Measurements from ENCODE around the gene CCND1. TPM values are rescaled to one million over a fixed set of nuclear protein-coding genes. Genes with fewer than 3 reads are reported as not detected.

The CCND1 gene
- total and polyA plus RNA-seq, 10 of the 15 experiments (the other 5 are each of a cell fraction or from before 2014, with no cell fraction given): 0.09 to 6.6 (median 0.59) TPM; not detected in 2

GRCh38 chr11:69686452-69686851 lies 45.5 kb downstream of the CCND1 start:
- no peaks in the 10 kb centered on the region for H3K36me3 ChIP-seq (ENCODE audit: control insufficient read depth in 2 of 2, insufficient read depth in 2 of 2, low read length in 1 of 2)
- RAD21 ChIA-PET (ENCODE audit: unreplicated experiment): no interaction called here
- SMC1A ChIA-PET (ENCODE audit: uncharacterized antibody, unreplicated experiment): no interaction called here
- CTCF ChIA-PET: interaction anchor here (0.6 to 1.6 kb wide), 3 partner anchors 29 to 223 kb away, joined by 3 read pairs; no protein-coding TSS in a partner anchor
- no peaks in the 10 kb centered on the region for H4K20me1 ChIP-seq (ENCODE audit: control insufficient read depth, insufficient read depth)
- no peak overlapping the region for H2AFZ ChIP-seq (ENCODE audit: control insufficient read depth, low read depth, low read length)
- no peak overlapping the region for H3K4me2 ChIP-seq (ENCODE audit: control insufficient read depth, insufficient read depth)
- no peaks in the 10 kb centered on the region for H3K79me2 ChIP-seq (ENCODE audit: control insufficient read depth, insufficient read depth, low read length)
- ATAC-seq: no peak
- H3K9ac ChIP-seq (ENCODE audit: control insufficient read depth, insufficient read depth, low read length): no peak overlapping the region
- no peaks in the 10 kb centered on the region; the same call in 2 of the 3 replicates for H3K9me3 ChIP-seq (replicated peaks; ENCODE audit: control insufficient read depth, insufficient read depth, low read length)
- 58% methylated on average over 13 of the region's 13 CpGs for WGBS (ENCODE audit: insufficient coverage, insufficient replicate concordance, low lambda C conversion rate, missing lambda C conversion rate)
- FAIRE-seq: no peak
- no peaks in the 10 kb centered on the region for H3K27me3 ChIP-seq (replicated peaks in 1 of 2; ENCODE audit: control insufficient read depth in 2 of 2, insufficient read depth in 2 of 2, low read length in 1 of 2)
- BruUV-seq (replicated peaks): no TSS peak
- no peak overlapping the region for H3K4me3 ChIP-seq
- H3K4me1 ChIP-seq (ENCODE audit: control insufficient read depth, insufficient read depth, low read length): no peaks in the 10 kb centered on the region
- H3K27ac ChIP-seq (ENCODE audit: control insufficient read depth, insufficient read depth): no peak overlapping the region
- POLR2A ChIA-PET: no interaction called here
- intact Hi-C loops (cut with micrococcal nuclease; ENCODE audit: unreplicated experiment): loop anchor here (1.0 to 5.0 kb wide), 3 partner anchors 156 to 516 kb away; partner anchors contain the start of gene FADD
- TF ChIP-seq POU2F2 (IDR thresholded peaks at IDR 0.05; ENCODE audit: borderline replicate concordance, low read depth, low read length) (no peak), CTCF (IDR thresholded peaks at IDR 0.05 in 2 of 3, conservative IDR thresholded peaks at IDR 0.05 in 1 of 3; ENCODE audit: control insufficient read depth in 2 of 3, extremely low read depth in 1 of 3, insufficient read depth in 1 of 3, low read depth in 3 of 3, low read length in 3 of 3) (no peak), HCFC1 (IDR thresholded peaks at IDR 0.05; ENCODE audit: low read length) (no peak), MXI1 (IDR thresholded peaks at IDR 0.05; ENCODE audit: low read depth, low read length) (no peak), CREM (IDR thresholded peaks at IDR 0.05; ENCODE audit: low read depth) (no peak), FOXK2 (IDR thresholded peaks at IDR 0.05) (no peak), MAX (IDR thresholded peaks at IDR 0.05; ENCODE audit: low read depth, low read length) (no peak), SUZ12 (IDR thresholded peaks at IDR 0.05; ENCODE audit: unreplicated experiment) (no peak), NR2C1 (IDR thresholded peaks at IDR 0.05) (no peak), ZBTB40 (IDR thresholded peaks at IDR 0.05; ENCODE audit: borderline replicate concordance) (no peak), SMAD1 (IDR thresholded peaks at IDR 0.05; ENCODE audit: low read depth, partially characterized antibody) (no peak), SP1 (IDR thresholded peaks at IDR 0.05; ENCODE audit: low read depth, low read length) (no peak), E2F8 (IDR thresholded peaks at IDR 0.05; ENCODE audit: low read depth, partially characterized antibody) (no peak), GABPA (IDR thresholded peaks at IDR 0.05; ENCODE audit: low read depth) (no peak), JUNB (IDR thresholded peaks at IDR 0.05) (no peak), TCF3 (IDR thresholded peaks at IDR 0.05; ENCODE audit: borderline replicate concordance, insufficient read depth, low read depth, low read length) (no peak)
- DNase-seq (ENCODE audit: low read depth, low spot score): no peak
- in situ Hi-C loops (cut with MboI): loop anchor here (5.0 to 10.0 kb wide), 2 partner anchors 201 to 508 kb away; no protein-coding TSS in a partner anchor
